Activated T-helper 17 cell treated with anti-CD3 and anti-CD28 coated beads, Interleukin-2, amount 50 U/mL, for 72 hours (primary cell): ENCODE results near the gene KIAA2012. TPM values are rescaled to one million over a fixed set of nuclear protein-coding genes. Genes with fewer than 3 reads are reported as not detected.

Source experiments
- ATAC-seq: fragments of 150-1000 bp; cut with Tn5 transposase; replicated peaks from 2 replicates; pipeline ENCODE4 v1.10.0; 2021; ENCODE audit warnings: mild to moderate bottlenecking, moderate library complexity
- H3K27ac Mint-ChIP-seq: one replicate; pipeline ENCODE4 v1.8.0; 2022; ENCODE audit warnings: mixed read lengths
- H3K27me3 Mint-ChIP-seq: one replicate; pipeline ENCODE4 v1.8.0; 2022; ENCODE audit warnings: mixed read lengths
- H3K36me3 Mint-ChIP-seq: one replicate; pipeline ENCODE4 v1.8.0; 2022; ENCODE audit warnings: low read depth, mild to moderate bottlenecking, mixed read lengths
- H3K4me1 Mint-ChIP-seq: one replicate; pipeline ENCODE4 v1.8.0; 2022; ENCODE audit warnings: mixed read lengths
- H3K4me3 Mint-ChIP-seq: one replicate; pipeline ENCODE4 v1.8.0; 2022; ENCODE audit warnings: mild to moderate bottlenecking, mixed read lengths
- H3K9me3 Mint-ChIP-seq: one replicate; pipeline ENCODE4 v1.8.0; 2022; ENCODE audit warnings: mixed read lengths
- total RNA-seq, 2 donors: library from RNA; stranded (reverse); gene quantifications; one replicate each; pipeline ENCODE4 v1.2.3, GENCODE V29; 2022

The KIAA2012 gene
- total RNA-seq, 2 donors from 2014 or later, result not detected

GRCh38 chr2:202037086-202037485 lies 36.0 kb upstream of the KIAA2012 start:
- Mint-ChIP-seq H3K36me3 (no peaks in the 10 kb centered on the region), H3K27ac (no peak overlapping the region), H3K9me3 (no peaks in the 10 kb centered on the region), H3K4me1 (peaks cover 6% of the 10 kb centered on the region), H3K27me3 (peaks cover 31% of the 10 kb centered on the region), H3K4me3 (no peak overlapping the region)
- no peak for ATAC-seq

DNA sequence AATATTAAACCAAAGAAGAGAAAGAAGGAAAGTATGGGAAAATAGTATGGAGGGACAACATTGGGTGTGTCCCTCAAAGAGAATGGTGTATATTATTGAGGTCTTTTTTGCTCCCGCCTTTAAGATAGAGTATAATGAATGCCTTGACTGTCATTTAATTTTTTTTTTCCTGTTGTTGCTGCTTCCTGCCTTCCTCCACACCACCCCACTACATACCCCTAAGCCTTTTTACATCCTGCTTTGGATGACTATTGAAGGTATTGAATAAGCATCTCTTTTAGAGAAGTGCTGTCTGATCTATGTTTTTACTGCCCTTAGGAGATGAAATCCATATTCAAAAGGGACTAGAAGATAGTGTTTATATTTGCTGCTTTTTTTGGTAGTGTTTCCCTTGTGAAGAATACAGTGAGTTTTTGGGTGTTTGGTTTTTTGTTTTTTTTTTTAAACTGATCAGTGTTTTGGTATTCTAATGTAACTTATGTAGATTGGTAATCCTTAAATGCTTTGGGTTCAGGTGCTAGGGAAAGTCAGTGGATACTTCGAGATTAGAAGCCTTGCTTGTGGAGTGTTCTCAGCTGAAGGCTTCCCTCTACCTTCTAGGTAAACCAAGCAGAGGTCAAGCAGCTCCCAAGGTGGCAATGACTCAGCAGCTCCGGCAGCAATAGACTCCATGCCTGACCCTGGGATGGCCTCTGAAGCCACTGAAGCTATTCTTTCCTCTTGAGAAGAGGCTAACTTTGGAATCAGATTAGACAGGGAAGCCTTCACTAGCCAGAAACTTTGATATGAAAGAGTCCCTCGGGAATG lies 34.4 kb upstream of the KIAA2012 start:
- H3K27me3 Mint-ChIP-seq, result peaks cover 25% of the 10 kb centered on the region

DNA sequence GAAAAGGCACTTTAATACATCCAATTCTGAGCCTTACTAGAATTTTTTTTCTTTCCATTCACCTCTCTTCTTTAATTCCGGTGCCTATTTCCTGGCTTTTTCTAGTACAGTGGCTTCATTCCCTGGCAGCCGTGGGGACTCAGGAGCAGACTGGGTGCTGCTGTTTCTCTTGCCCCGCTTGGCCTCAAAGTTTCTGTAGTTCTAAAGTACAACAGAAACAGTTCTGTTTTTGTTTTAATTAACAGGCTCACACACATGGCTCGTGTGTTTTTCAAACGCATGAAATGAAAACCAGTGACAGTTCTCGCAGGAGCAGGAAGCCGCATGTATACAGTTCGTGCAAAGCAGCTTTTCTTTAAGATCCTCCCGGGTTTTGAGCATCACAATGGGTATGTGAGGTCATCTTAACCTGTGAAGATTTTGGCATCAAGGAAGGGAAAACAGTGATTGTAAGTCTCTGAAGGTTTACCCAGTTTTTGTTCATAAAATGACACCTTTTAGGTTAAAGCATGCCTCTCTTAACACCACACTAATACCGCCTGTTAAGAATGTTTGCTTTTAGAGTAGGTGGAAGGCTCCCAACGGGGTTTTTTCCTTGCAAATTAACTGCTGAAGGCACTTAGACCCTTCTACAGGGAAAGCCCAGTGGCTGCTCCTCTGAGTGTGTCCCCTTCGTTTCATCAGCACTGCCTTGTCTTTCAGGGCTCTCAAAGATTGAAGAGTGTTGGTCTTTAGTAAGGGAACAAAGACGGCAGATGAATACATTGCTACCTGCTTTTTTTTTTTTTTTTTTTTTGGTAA lies 33.6 kb upstream of the KIAA2012 start:
- H3K9me3 Mint-ChIP-seq, result no peaks in the 10 kb centered on the region
- no peaks in the 10 kb centered on the region for H3K4me1 Mint-ChIP-seq
- ATAC-seq, result no peak
- H3K27me3 Mint-ChIP-seq, result peaks cover 28% of the 10 kb centered on the region
- no peaks in the 10 kb centered on the region for H3K36me3 Mint-ChIP-seq
- H3K4me3 Mint-ChIP-seq, result no peak overlapping the region
- H3K27ac Mint-ChIP-seq, result no peak overlapping the region

More for the DNA sequence above, 34.4 kb upstream of the KIAA2012 start:
- no peaks in the 10 kb centered on the region for H3K4me1 Mint-ChIP-seq
- H3K4me3 Mint-ChIP-seq, result no peak overlapping the region
- H3K9me3 Mint-ChIP-seq, result no peaks in the 10 kb centered on the region
- no peak for ATAC-seq
- H3K27ac Mint-ChIP-seq, result no peak overlapping the region
- H3K36me3 Mint-ChIP-seq, result no peaks in the 10 kb centered on the region

DNA sequence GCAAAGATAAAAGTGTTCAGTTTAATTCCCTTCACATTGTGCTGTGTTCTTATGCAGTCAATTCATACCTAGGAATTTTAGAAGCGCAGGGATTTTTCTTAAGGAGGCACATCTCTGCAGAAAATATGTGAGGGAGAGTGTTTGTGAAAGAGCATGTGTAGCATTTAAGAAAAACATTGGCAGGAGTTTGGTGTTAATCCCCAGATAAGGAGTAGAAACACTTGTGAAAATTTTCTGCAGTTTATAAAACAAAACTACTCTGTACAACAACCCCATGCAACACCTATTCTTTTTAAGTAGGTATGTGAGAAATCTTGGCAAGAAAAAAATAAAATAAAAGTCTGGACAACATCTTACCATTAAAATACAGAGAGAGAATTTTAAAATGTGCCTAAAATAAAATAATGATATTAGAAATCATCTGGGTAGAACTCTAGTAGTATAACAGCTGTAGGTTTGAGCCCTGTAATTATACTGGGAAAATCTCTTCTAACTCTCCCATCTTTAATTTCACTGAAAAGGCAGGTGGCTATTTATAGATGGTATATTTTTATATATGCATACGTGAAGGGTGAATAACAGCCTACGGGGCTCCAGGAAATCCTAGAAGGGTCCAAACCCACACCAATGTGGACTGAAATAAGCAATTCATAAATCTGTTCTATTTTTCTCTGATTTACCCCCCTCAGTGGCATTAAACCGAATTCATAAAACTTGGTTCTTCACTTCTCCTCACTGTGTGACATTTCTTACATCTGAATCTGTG lies 32.8 kb upstream of the KIAA2012 start:
- no peaks in the 10 kb centered on the region for H3K9me3 Mint-ChIP-seq
- no peak overlapping the region for H3K4me3 Mint-ChIP-seq
- H3K36me3 Mint-ChIP-seq, result no peaks in the 10 kb centered on the region
- ATAC-seq, result no peak
- no peak overlapping the region for H3K27ac Mint-ChIP-seq
- H3K27me3 Mint-ChIP-seq, result peaks cover 35% of the 10 kb centered on the region
- H3K4me1 Mint-ChIP-seq, result no peaks in the 10 kb centered on the region

DNA sequence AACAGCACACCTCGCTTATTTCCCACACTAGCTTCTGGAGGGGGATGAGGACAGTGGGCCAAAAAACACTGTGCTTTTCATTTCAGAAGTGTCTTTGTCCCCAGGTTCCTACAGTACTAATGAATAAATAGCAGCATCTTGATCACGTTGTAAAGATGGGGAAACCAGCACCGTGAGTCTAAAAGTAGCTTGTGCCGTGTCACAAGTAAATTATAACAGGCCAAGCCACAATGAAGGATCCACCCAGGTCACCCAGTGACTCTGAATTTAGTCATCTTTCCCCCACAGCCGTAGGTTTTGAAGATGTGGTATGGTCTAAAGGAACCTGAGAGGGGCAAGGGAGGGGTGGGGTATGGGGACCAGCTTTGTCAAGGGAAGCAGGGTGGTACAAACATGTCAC lies 30.6 kb upstream of the KIAA2012 start:
- no peak for ATAC-seq
- Mint-ChIP-seq H3K4me3 (no peak overlapping the region), H3K36me3 (no peaks in the 10 kb centered on the region), H3K27ac (no peak overlapping the region), H3K9me3 (no peaks in the 10 kb centered on the region), H3K4me1 (no peaks in the 10 kb centered on the region), H3K27me3 (peaks cover 46% of the 10 kb centered on the region)

- no peak overlapping the region for H3K27ac Mint-ChIP-seq
- H3K4me3 Mint-ChIP-seq, result no peak overlapping the region
- H3K9me3 Mint-ChIP-seq, result no peaks in the 10 kb centered on the region
- peaks cover 46% of the 10 kb centered on the region for H3K27me3 Mint-ChIP-seq
- no peaks in the 10 kb centered on the region for H3K36me3 Mint-ChIP-seq
- H3K4me1 Mint-ChIP-seq, result no peaks in the 10 kb centered on the region
- no peak for ATAC-seq
Measured at GRCh38 chr2:202043475-202043874, 29.6 kb upstream of the KIAA2012 start.

GRCh38 chr2:202044777-202045176 lies 28.3 kb upstream of the KIAA2012 start:
- Mint-ChIP-seq H3K27ac (no peak overlapping the region), H3K27me3 (peaks cover 41% of the 10 kb centered on the region), H3K36me3 (no peaks in the 10 kb centered on the region), H3K9me3 (no peaks in the 10 kb centered on the region), H3K4me1 (no peaks in the 10 kb centered on the region), H3K4me3 (no peak overlapping the region)
- no peak for ATAC-seq

DNA sequence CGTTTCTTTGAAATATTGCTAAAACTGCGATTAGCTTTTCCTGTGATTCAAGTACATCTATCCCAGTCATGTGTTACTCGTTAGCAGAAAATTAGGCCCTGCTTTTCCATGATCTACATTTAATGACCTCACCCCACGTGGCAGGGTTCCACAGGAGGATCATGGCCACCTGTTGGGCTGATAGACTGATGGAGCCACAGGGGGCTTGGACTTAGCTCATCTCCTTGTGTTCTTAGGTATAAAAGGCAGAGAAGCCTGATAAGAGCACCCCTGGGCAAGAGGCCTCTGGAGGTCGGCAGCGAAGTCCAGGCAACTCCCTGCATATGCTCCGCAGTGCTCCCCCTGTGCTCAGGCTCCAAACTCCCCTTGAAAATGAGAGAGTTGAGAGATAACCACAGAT lies 26.5 kb upstream of the KIAA2012 start:
- Mint-ChIP-seq H3K27ac (no peak overlapping the region), H3K36me3 (no peaks in the 10 kb centered on the region), H3K4me1 (no peaks in the 10 kb centered on the region), H3K9me3 (no peaks in the 10 kb centered on the region), H3K4me3 (no peak overlapping the region), H3K27me3 (peaks cover 36% of the 10 kb centered on the region)
- no peak for ATAC-seq

DNA sequence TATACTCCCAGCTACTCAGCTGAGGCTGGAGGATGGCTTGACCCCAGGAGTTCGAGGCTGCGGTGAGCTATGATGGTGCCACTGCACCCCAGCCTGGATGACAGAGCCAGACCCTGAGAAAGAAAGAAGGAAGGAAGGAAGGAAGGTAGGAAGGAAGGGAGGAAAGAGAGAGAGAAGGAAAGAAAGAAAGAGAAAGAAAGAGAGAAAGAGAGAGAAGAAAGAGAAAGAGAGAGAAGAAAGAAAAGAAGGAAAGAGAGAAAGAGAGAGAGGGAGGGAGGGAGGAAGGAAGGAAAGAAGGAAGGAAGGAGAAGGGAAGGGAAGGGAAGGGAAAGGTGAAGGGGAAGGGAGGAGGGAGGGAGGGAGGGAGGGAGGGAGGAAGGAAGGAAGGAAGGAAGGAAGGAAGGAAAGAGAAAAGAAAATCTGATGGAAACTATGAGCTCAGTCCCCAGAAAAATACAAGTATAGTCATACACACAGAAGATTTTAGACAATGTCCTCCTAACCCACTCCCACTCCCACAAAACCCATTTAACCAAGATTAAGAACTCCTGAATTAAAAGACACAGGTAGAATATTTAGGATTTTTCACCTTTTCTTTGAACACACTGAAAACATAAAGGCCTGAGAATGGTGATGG lies 23.8 kb upstream of the KIAA2012 start:
- Mint-ChIP-seq H3K4me1 (no peaks in the 10 kb centered on the region), H3K27me3 (peaks cover 41% of the 10 kb centered on the region), H3K27ac (no peak overlapping the region), H3K36me3 (no peaks in the 10 kb centered on the region), H3K4me3 (no peak overlapping the region), H3K9me3 (no peaks in the 10 kb centered on the region)
- no peak for ATAC-seq

GRCh38 chr2:202049840-202050239 lies 23.2 kb upstream of the KIAA2012 start:
- H3K36me3 Mint-ChIP-seq, result no peaks in the 10 kb centered on the region
- H3K4me1 Mint-ChIP-seq, result no peaks in the 10 kb centered on the region
- no peak for ATAC-seq
- H3K9me3 Mint-ChIP-seq, result no peaks in the 10 kb centered on the region
- H3K27me3 Mint-ChIP-seq, result peaks cover 37% of the 10 kb centered on the region
- no peak overlapping the region for H3K27ac Mint-ChIP-seq
- no peak overlapping the region for H3K4me3 Mint-ChIP-seq

GRCh38 chr2:202050652-202051051 lies 22.4 kb upstream of the KIAA2012 start:
- no peak for ATAC-seq
- H3K9me3 Mint-ChIP-seq, result no peaks in the 10 kb centered on the region
- H3K4me1 Mint-ChIP-seq, result no peaks in the 10 kb centered on the region
- no peak overlapping the region for H3K4me3 Mint-ChIP-seq
- H3K27ac Mint-ChIP-seq, result no peak overlapping the region
- no peaks in the 10 kb centered on the region for H3K36me3 Mint-ChIP-seq
- peaks cover 35% of the 10 kb centered on the region for H3K27me3 Mint-ChIP-seq

GRCh38 chr2:202051499-202052161 lies 21.4 kb upstream of the KIAA2012 start:
- ATAC-seq, result no peak
- Mint-ChIP-seq H3K27me3 (peaks cover 32% of the 10 kb centered on the region), H3K9me3 (no peaks in the 10 kb centered on the region), H3K27ac (no peak overlapping the region), H3K4me1 (no peaks in the 10 kb centered on the region), H3K4me3 (no peak overlapping the region), H3K36me3 (no peaks in the 10 kb centered on the region)

DNA sequence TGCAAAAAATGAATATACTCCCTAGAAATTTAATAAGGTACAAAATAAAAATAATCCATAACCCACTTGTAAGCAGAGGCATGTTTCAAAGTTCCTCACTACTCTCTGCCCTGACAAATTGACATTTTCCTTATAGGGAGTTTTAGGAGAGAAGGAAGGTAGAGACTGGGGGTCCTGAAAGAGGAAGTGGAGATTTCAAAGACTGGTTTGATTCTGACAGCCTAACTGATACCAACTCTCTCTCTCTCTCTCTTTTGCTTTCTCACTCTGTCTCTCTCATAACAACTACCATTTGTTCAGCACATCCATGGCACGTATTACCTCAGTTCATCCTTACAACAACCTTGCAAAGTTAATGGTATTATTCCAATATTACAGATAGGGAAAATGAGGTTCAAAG lies 20.8 kb upstream of the KIAA2012 start:
- peaks cover 32% of the 10 kb centered on the region for H3K27me3 Mint-ChIP-seq
- no peak overlapping the region for H3K4me3 Mint-ChIP-seq
- H3K36me3 Mint-ChIP-seq, result no peaks in the 10 kb centered on the region
- H3K9me3 Mint-ChIP-seq, result no peaks in the 10 kb centered on the region
- ATAC-seq, result no peak
- no peak overlapping the region for H3K27ac Mint-ChIP-seq
- no peaks in the 10 kb centered on the region for H3K4me1 Mint-ChIP-seq

DNA sequence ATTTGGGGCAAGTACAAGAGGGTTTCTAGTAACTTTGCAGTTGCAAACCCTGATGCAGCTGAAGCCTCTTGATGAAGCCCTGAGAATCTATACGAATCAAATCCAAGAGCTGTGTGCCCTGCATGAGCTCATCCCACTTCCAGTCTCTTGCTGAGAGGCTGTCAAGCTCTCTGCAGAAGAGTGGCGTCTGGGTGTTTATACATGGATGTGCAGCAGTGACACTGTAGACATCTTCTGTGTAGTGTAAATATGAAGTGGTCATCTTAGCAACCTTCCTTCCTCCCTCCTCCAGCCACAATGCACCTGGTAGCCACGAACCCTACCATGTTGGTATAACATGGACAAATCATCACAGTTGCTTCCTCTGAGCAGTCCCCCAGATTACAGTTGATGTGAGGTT lies 18.4 kb upstream of the KIAA2012 start:
- Mint-ChIP-seq H3K9me3 (no peaks in the 10 kb centered on the region), H3K27me3 (peaks cover 40% of the 10 kb centered on the region), H3K27ac (no peak overlapping the region), H3K4me1 (no peaks in the 10 kb centered on the region), H3K36me3 (no peaks in the 10 kb centered on the region), H3K4me3 (no peak overlapping the region)
- no peak for ATAC-seq
